CD4-positive, alpha-beta T cell treated with Interleukin-17A for 1 hour (primary cell): ENCODE results near the gene THSD4.

Experiments
- DNase-seq: peaks from one replicate; pipeline ENCODE4 v3.0.0-alpha.2; 2020

The THSD4 gene

DNA sequence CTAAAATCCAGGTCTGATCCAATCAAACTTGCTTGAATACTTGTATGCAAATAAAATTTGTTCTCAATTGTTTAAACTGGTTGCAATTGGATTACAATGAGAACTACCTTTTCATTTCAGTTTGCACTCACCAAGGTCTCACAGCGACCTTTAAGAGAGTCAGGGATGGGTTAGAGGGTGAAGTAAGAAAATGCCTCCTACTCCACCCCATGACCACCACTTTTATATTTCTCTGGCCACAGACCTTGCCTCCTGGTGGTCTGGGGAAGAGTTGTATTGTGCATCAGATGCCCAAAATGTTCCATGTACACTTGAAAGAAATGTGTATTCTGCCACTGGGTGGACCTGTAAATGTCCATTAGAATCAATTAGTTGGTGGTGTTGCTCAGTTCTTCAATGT lies 16.4 kb upstream of the THSD4 start:
- no peak for DNase-seq

- no peak for DNase-seq
These were observed 12.1 kb upstream of the THSD4 start for GRCh38 chr15:71103102-71103676.

GRCh38 chr15:71104636-71105035 lies 10.6 kb upstream of the THSD4 start:
- DNase-seq: no peak

GRCh38 chr15:71105444-71105843 lies 9.8 kb upstream of the THSD4 start:
- DNase-seq: no peak

DNA sequence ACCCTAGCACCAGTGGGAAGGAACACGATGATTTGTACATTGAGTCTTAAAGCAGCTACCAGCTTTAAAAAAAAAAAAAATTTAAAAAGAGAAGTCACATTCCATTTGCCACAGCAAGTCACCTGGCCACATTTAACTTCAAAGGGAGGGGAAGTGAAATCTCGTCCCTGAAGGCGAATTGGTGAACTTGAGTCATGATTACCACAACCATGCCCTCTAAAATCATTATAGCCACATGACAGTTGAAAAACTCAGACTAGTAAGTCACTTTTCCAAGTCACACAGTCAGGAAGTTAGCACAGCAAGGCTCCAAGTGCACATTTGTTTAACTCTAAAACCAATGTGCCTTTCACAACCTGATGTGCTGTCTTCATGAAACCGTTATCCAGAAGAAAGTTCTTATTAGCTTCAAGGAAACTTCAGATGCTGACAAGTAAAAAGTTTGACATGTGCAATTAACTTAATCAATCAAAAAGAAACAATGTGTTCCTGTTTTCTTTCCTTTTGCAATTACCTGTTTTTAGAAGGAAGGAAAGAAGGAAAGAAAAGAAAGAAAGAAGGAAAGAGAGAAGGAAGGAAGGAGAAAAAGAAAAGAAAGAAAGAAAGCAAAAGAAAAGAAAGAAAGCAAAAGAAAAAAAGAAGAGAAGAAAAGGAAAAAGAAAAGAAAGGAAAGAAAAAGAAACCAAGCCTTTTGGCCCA lies 8.3 kb upstream of the THSD4 start:
- DNase-seq: no peak

GRCh38 chr15:71107501-71107815 lies 7.8 kb upstream of the THSD4 start:
- no peak for DNase-seq

DNA sequence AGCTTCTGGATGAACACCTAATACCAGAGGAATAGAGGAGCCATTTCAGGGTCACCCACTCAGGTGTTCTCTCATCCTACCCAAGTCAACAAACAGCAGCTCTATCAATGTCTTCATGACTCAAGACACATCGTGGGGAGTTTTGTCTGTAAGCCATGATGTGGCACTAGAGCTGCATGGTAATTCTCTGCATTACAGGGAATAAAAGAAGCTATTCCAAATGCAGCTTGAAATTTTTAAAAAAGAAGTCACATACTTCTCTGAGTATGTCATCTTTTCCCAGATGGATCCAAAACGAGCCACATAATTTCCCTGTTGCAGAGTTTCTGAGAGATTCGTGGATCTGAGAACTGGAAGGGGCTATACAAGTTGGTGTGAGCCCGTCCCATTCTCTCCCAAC lies 6.1 kb upstream of the THSD4 start:
- DNase-seq: no peak

- DNase-seq: no peak
These were observed 5.4 kb upstream of the THSD4 start for GRCh38 chr15:71109905-71110304.

GRCh38 chr15:71110405-71111180 lies 4.7 kb upstream of the THSD4 start:
- DNase-seq: no peak

GRCh38 chr15:71111181-71111565 lies 4.1 kb upstream of the THSD4 start:
- DNase-seq: no peak

DNA sequence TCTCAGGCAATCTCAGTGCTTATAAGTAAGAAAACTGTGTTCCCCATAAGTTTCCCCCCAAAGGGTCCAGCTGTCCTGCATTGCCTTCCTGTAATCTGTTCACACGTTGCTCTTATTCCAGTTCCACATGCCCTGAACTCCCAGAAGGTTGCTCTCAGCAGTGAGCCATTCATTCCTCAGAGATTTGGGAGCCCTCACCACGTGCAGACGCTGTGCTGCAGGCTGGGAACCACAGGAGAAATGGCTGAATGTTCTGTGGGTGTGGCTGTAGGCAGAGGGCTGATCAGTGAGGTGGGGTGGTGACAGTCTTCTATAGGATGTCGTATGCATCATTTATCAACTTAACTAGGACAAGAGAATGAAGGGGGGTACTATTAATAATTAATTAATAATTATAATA lies 3.3 kb upstream of the THSD4 start:
- DNase-seq: no peak

DNA sequence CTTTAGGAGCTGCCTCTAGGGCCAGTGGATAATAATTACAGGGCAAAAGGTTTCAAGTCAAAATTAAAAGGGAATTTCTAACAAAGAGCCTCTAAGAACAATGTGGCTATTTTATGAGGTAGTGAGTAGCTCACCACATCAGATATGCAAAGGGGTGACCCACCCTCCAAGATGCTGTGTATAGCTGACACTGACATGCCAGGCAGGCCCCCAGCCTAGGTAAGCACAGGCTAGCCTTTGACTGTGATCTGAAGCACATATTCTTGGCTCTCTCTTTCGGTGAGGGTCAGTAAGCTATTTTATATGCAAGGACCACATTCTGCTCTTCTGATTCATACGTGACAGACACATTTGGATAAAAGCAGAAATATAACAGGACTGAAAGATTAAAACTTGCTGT lies 2.8 kb upstream of the THSD4 start:
- no peak for DNase-seq

DNA sequence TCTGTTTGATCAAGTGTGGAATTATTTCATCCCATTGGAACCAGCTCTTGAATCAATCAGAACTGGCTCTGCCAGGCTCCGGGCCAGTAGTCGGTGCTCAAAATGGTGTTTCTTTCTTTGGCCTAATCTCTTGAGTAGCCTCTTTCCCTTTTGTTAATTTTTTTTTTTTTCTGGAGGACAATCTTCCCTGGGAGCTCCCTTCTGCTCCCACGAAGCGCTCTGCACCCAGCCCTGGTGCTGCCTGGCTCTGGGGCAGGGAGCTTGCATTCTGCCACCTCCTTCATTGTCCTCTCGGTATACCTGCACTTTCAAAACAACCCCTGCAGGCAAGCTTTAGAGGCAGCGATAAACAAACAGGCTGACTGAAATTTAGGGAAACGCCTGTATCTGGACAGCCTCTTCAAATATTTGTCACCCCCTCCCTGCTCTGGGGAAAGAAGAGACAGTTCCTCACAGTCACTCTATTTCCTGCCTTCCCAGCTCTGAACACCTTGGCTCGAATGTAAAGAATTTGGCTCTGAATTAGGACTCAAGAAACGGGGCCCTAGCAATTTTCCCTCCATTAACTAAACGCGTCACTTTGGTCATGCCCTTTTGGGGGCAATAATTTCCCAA lies 1.1 kb upstream of the THSD4 start:
- DNase-seq: no peak

DNA sequence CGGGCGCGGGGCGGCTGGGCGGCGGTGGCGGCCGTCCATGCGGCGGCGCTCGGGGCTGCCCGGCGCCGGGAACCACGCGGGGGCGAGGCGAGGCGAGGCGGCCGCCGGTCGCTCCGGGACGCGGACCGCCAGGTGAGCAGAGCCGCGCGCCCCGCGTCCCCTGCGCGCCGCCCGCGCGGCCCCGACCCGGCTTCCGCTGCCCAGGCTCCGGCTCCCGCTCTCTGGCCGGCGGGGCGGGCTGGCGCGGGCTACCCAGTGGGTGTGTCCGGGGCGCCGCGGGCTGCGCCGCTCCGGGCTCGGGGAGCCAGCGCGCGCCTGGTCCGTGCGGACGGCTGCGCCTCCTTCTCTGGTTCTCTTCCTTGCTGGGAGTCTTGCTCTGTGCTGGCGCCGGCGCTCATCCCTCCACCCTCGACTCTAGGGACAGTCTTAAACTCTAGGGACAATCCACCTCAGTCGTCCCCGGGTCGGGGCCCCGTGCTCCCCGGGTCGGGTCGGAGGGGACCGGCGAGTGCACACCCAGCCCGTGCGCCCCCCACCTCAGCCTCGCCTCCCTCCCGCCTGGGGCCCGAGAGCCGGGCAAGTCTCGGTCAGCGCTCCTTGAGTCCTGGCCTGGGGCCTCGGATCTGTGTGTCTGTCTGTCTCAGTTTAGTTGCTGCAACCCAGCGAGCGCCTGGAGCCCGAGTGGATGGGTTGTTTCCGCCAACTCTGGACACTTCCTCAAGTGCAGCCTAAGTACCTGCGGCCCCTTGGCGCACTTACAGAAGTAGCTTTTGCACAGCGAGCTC lies 488 bp downstream of the THSD4 start:
- no peak for DNase-seq

- no peak for DNase-seq
These were observed 1.1 kb downstream of the THSD4 start for GRCh38 chr15:71116366-71116765.

DNA sequence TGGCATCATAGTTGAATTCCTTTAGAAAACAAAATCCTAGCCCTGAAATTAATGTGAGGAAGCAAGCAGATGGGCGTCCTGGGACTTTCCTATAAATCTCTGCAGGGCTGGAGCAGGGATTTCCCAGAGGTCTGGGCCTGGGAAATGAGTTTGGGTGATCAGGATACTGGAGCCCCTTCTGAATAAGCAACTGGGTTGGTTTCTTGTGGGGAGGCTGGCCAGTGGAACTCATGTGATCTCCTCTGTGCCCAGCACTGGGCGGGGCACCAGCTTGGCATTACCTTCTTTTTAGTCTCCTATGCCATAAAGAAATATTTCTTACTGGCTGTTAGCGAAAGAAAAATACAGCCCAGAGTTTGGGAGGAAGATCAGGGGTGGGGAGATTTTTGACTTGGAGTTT lies 1.7 kb downstream of the THSD4 start:
- DNase-seq: no peak

DNA sequence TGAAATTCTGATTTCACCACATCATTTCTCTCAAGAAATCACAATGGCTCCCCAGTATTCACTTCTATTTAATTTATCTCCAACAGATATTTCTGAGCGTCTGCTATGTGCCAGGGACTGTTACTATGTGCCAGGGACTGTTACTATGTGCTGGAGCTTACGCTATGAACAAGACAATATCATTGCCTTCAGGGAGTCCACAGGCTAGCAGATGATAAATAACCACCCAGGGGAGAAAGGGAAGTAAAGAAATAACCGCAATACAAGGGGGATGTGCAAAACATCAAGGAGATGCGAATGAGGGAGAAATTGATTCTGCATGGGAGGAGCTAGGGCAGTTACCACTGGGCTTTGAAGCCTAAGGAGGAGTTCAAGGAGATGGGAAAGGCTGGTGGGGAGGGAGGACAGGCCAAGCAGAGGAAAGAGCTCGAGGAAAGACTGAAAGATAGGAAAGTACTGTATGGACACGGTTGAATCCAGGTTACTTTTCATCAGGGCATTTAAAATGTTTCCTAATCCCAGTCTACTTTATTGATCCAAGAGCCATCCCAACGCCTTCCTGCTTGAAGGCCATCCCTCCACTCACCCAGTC lies 2.5 kb downstream of the THSD4 start:
- no peak for DNase-seq

DNA sequence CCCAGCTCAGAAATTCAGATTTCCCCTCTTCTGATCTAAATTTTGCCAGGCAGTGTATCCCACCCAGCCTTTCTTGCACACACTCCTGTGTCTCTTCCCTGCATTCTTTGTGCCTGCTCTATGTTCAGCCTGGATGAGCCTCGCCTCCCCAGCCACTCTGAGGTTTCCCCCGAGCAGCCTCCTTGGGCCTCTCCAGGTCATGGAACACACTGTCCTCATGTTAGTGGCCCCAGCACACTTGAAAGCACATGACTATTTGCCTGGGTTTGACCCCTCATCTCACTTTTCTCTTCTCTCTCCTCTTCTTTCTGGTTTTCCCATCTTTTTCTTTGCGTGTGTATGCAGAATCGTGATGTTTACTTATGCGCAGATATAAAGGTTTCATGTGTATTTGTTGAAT lies 3.1 kb downstream of the THSD4 start:
- DNase-seq: no peak

- no peak for DNase-seq
These were observed 3.8 kb downstream of the THSD4 start for GRCh38 chr15:71118881-71119632.

GRCh38 chr15:71120428-71120944 lies 5.2 kb downstream of the THSD4 start:
- no peak for DNase-seq

- DNase-seq: no peak
These were observed 6.2 kb downstream of the THSD4 start for GRCh38 chr15:71121442-71121841.
